Keratinocyte (primary cell): ENCODE results near the gene OR8H1. TPM values are rescaled to one million over a fixed set of nuclear protein-coding genes. Genes with fewer than 3 reads are reported as not detected.

ENCODE experiments used
- DNase-seq: peaks from one replicate; pipeline ENCODE4 v3.0.0-alpha.2; 2011; ENCODE audit warnings: low read depth, missing footprints, low spot score
- FAIRE-seq: peaks from 2 replicates; lab custom pipeline; 2011; peaks lifted over from hg19 to GRCh38; lab: Jason Lieb, UNC
- H2AFZ ChIP-seq: 2 replicates; pipeline ENCODE4 v1.6.0; 2012; ENCODE audit warnings: low read length, control low read depth, inconsistent platforms; ENCODE audit not compliant: control insufficient read depth
- H3K27ac ChIP-seq: 2 replicates; pipeline ENCODE4 v1.5.1; 2011; ENCODE audit warnings: low read length; ENCODE audit not compliant: control insufficient read depth, insufficient read depth
- H3K27me3 ChIP-seq: 3 replicates; pipeline ENCODE4 v1.6.0; 2011; ENCODE audit warnings: low read length; ENCODE audit not compliant: control insufficient read depth, insufficient read depth; ENCODE audit errors: extremely low read depth
- H3K36me3 ChIP-seq, 2 experiments: 2 replicates in 1 of 2; 3 replicates in 1 of 2; pipeline ENCODE4 v1.5.1; 2011; ENCODE audit warnings: low read length in 2 of 2, mild to moderate bottlenecking in 1 of 2; ENCODE audit not compliant: control insufficient read depth in 2 of 2, insufficient read depth in 2 of 2; ENCODE audit errors: extremely low read depth in 1 of 2
- H3K4me1 ChIP-seq: 3 replicates; pipeline ENCODE4 v1.5.1; 2011; ENCODE audit warnings: low read length; ENCODE audit not compliant: control insufficient read depth, insufficient read depth; ENCODE audit errors: extremely low read depth
- H3K4me2 ChIP-seq: 3 replicates; pipeline ENCODE4 v1.6.0; 2011; ENCODE audit warnings: low read depth, low read length; ENCODE audit not compliant: control insufficient read depth, insufficient read depth; ENCODE audit errors: extremely low read depth
- H3K4me3 ChIP-seq, 3 experiments: fragments of 200-600 bp in 1 of 3; sonication (generic) in 1 of 3; 2 replicates in 2 of 3; 3 replicates in 1 of 3; pipeline ENCODE4 v1.5.1; 2011 to 2016; ENCODE audit warnings: low read length in 3 of 3, mild to moderate bottlenecking in 3 of 3, control low read depth in 2 of 3, inconsistent platforms in 1 of 3, low read depth in 1 of 3, mixed read lengths in 1 of 3, mixed run types in 1 of 3, moderate library complexity in 1 of 3; ENCODE audit not compliant: control insufficient read depth in 2 of 3, insufficient read depth in 2 of 3; ENCODE audit errors: extremely low read depth in 1 of 3
- H3K79me2 ChIP-seq: 2 replicates; pipeline ENCODE4 v1.6.0; 2012; ENCODE audit warnings: low read length; ENCODE audit not compliant: control insufficient read depth, insufficient read depth
- H3K9ac ChIP-seq: 3 replicates; pipeline ENCODE4 v1.6.0; 2011; ENCODE audit warnings: low read length; ENCODE audit not compliant: control insufficient read depth, insufficient read depth; ENCODE audit errors: extremely low read depth
- H3K9me1 ChIP-seq: 3 replicates; pipeline ENCODE4 v1.6.0; 2011; ENCODE audit warnings: low read length; ENCODE audit not compliant: control insufficient read depth, insufficient read depth; ENCODE audit errors: extremely low read depth
- H3K9me3 ChIP-seq: 2 replicates; pipeline ENCODE4 v1.5.1; 2012; ENCODE audit warnings: low read depth, low read length; ENCODE audit not compliant: control insufficient read depth
- H4K20me1 ChIP-seq: 3 replicates; pipeline ENCODE4 v1.6.0; 2011; ENCODE audit warnings: low read length; ENCODE audit not compliant: control insufficient read depth, insufficient read depth; ENCODE audit errors: extremely low read depth
- EZH2 ChIP-seq: IDR thresholded peaks from one replicate; pipeline ENCODE4 v1.6.1; 2012; ENCODE audit warnings: inconsistent platforms, mild to moderate bottlenecking, low read length, moderate library complexity
- dilution Hi-C: fragments of 300-500 bp; cut with MboI; formaldehyde crosslinking; loops from one replicate; pipeline ENCODE4 v1.7.0; 2020; ENCODE audit warnings: low sequenced_read_pairs; ENCODE audit not compliant: extremely low pct_ligation_motif_present
- polyA plus RNA-seq, 5 experiments: library from polyadenylated mRNA; depleted of rRNA in 3 of 5; stranded (reverse) in 3 of 5; stranded (forward) in 1 of 5; unstranded in 1 of 5; fragments of >200 nt; gene quantifications; 1 replicate in 1 of 5; 2 replicates in 3 of 5; 3 replicates in 1 of 5; pipeline versions ENCODE4 v1.2.1 to v1.2.3, GENCODE V29; 2011 to 2012; ENCODE audit warnings: missing spikeins in 2 of 5, low read depth in 1 of 5, low replicate concordance in 1 of 5
- TF ChIP-seq, protein P1 (sequence below), 3 experiments: IDR thresholded peaks in 1 of 3; conservative IDR thresholded peaks in 1 of 3; optimal IDR thresholded peaks in 1 of 3; 2 replicates in 2 of 3; 3 replicates in 1 of 3; pipeline versions ENCODE3 to v1.5.1; 2011; ENCODE audit warnings: low read length in 3 of 3, mild to moderate bottlenecking in 3 of 3, moderate library complexity in 2 of 3, control low read depth in 1 of 3, inconsistent platforms in 1 of 3; ENCODE audit not compliant: insufficient read depth in 2 of 3; ENCODE audit errors: extremely low read depth in 1 of 3

Gene OR8H1
- polyA plus RNA-seq, 1 donor (not counting 4 experiments of a cell fraction or from before 2014, with no cell fraction given), result not detected

DNA sequence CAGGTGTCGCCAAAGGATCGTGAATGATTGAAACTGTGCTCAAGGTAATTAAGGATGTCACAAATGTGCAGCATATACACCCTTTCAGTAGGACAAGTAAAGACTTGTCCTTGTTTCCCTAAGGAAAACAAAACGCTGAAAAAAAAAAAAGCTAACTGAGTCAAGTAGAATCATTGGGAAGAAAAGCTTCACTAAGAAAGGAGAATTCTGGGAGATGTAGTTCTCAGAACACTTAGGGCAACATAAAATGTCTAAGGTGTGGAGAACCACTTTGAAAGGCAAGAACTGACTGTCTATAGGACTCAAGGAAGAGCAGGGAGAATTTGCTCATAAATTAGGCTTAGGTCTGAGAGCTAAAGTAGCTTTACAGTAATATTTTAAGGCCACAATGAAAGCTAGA is 21.0 kb downstream of the OR8H1 start:
- Histone ChIP-seq H3K9ac (no peak overlapping the region), H3K27ac (no peak overlapping the region), H3K9me1 (no peaks in the 10 kb centered on the region), H3K79me2 (no peaks in the 10 kb centered on the region), H3K27me3 (no peaks in the 10 kb centered on the region), H3K36me3 (no peaks in the 10 kb centered on the region), H3K9me3 (peaks cover 2% of the 10 kb centered on the region), H3K4me1 (no peaks in the 10 kb centered on the region), H4K20me1 (no peaks in the 10 kb centered on the region), H3K4me3 (no peak overlapping the region), H3K4me2 (no peak overlapping the region), H2AFZ (no peak overlapping the region)
- dilution Hi-C loops, result no loop called here
- no peak for FAIRE-seq
- TF ChIP-seq, protein P1, sequence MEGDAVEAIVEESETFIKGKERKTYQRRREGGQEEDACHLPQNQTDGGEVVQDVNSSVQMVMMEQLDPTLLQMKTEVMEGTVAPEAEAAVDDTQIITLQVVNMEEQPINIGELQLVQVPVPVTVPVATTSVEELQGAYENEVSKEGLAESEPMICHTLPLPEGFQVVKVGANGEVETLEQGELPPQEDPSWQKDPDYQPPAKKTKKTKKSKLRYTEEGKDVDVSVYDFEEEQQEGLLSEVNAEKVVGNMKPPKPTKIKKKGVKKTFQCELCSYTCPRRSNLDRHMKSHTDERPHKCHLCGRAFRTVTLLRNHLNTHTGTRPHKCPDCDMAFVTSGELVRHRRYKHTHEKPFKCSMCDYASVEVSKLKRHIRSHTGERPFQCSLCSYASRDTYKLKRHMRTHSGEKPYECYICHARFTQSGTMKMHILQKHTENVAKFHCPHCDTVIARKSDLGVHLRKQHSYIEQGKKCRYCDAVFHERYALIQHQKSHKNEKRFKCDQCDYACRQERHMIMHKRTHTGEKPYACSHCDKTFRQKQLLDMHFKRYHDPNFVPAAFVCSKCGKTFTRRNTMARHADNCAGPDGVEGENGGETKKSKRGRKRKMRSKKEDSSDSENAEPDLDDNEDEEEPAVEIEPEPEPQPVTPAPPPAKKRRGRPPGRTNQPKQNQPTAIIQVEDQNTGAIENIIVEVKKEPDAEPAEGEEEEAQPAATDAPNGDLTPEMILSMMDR (optimal IDR thresholded peaks at IDR 0.05 in 1 of 3, IDR thresholded peaks at IDR 0.05 in 1 of 3, conservative IDR thresholded peaks at IDR 0.05 in 1 of 3; ENCODE audit: extremely low read depth in 1 of 3, insufficient read depth in 2 of 3, low read length in 3 of 3), result no peak
- no peak for TF ChIP-seq EZH2
- DNase-seq, result no peak

DNA sequence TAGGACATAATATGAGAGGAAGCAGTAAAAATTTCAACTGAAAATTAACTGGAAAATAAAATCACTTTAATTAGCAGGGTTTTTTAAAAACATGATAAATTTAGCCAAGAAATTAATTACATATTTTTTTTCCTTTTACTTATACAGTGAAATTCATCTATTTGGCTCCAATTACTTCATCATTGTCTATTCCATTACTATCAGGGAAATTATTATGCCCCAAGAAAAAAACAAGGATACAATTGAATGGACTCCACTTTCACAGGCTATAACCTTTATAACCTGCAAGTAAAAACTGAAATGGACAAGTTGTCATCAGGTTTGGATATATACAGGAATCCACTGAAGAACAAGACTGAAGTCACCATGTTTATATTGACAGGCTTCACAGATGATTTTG is 40.1 kb downstream of the OR8H1 start, which contains the start of gene OR5T3:
Gene OR5T3 (plus strand): TSS at position 301 of the 400 bp plus-strand sequence. CDS start 0 bp downstream, at position 301.
- Histone ChIP-seq H3K9ac (no peak within 1 kb of the TSS), H2AFZ (no peak within 1 kb of the TSS), H3K9me1 (no peaks in the 10 kb centered on the region), H3K27ac (no peak within 1 kb of the TSS), H3K79me2 (no peaks in the 10 kb centered on the region), H3K36me3 (no peaks in the 10 kb centered on the region), H3K9me3 (no peaks in the 10 kb centered on the region), H3K27me3 (no peaks in the 10 kb centered on the region), H4K20me1 (no peaks in the 10 kb centered on the region), H3K4me2 (no peak within 1 kb of the TSS), H3K4me3 (no peak within 1 kb of the TSS), H3K4me1 (no peaks in the 10 kb centered on the region)
- DNase-seq, result no peak
- no peak for FAIRE-seq
- dilution Hi-C loops, result no loop called here
- TF ChIP-seq, protein P1 (optimal IDR thresholded peaks at IDR 0.05 in 1 of 3, IDR thresholded peaks at IDR 0.05 in 1 of 3, conservative IDR thresholded peaks at IDR 0.05 in 1 of 3; ENCODE audit: extremely low read depth in 1 of 3, insufficient read depth in 2 of 3, low read length in 3 of 3), result no peak
- no peak for TF ChIP-seq EZH2

Other genes with a start within 250 kb of the OR8H1 start
- not detected in 3 replicates for gene OR8I2, start 198.9 kb downstream of the OR8H1 start, polyA plus RNA-seq
- not detected in 3 replicates for gene OR8H2, start 188.6 kb downstream of the OR8H1 start, polyA plus RNA-seq
- gene OR8H3, start 169.9 kb downstream of the OR8H1 start, polyA plus RNA-seq, result not detected in 3 replicates
- not detected in 3 replicates for gene OR8J3, start 152.1 kb downstream of the OR8H1 start, polyA plus RNA-seq
- gene OR8K5, start 131.9 kb downstream of the OR8H1 start, polyA plus RNA-seq, result not detected in 3 replicates
- gene OR5J2, start 115.6 kb downstream of the OR8H1 start, polyA plus RNA-seq, result not detected in 3 replicates
- gene OR5T2, start 58.0 kb downstream of the OR8H1 start, polyA plus RNA-seq, result not detected in 3 replicates
- not detected in 3 replicates for gene OR5T3, start 40.0 kb downstream of the OR8H1 start, polyA plus RNA-seq
- not detected in 3 replicates for gene OR5T1, start 18.1 kb downstream of the OR8H1 start, polyA plus RNA-seq
- gene OR8K3, start 22.9 kb upstream of the OR8H1 start, polyA plus RNA-seq, result not detected in 3 replicates
- not detected in 3 replicates for gene OR8K1, start 53.8 kb upstream of the OR8H1 start, polyA plus RNA-seq
- not detected in 3 replicates for gene OR8J1, start 62.0 kb upstream of the OR8H1 start, polyA plus RNA-seq
- gene OR8U1, start 83.4 kb upstream of the OR8H1 start, polyA plus RNA-seq, result not detected in 3 replicates
- not detected in 3 replicates for gene OR5AL1, start 120.4 kb upstream of the OR8H1 start, polyA plus RNA-seq
- not detected in 3 replicates for gene OR5M3, start 181.1 kb upstream of the OR8H1 start, polyA plus RNA-seq
- gene OR5M8, start 199.1 kb upstream of the OR8H1 start, polyA plus RNA-seq, result not detected in 3 replicates